MCF 10A (cell line): Measurements from ENCODE around the gene ABCF2. TPM values are rescaled to one million over a fixed set of nuclear protein-coding genes. Genes with fewer than 3 reads are reported as not detected.

Experiments
- BruUV-seq: library from RNA; stranded (reverse); fragments of 400-500 nt; replicated peaks from 2 replicates; lab custom pipeline; 2021; lab: Mats Ljungman, UMichigan
- CTCF ChIA-PET: fragments of 300-600 bp; sonication (Branson Sonifier 250); formaldehyde crosslinking; extraction: SDS; loops from one replicate; lab custom pipeline; 2021; ENCODE audit warnings: antibody characterized with exemption, inconsistent platforms; lab: Yijun Ruan, JAX
- POLR2A ChIA-PET: fragments of 300-600, 350-650 bp; sonication (Branson Sonifier 250); formaldehyde crosslinking; extraction: SDS; loops from one replicate; lab custom pipeline; 2020; ENCODE audit warnings: antibody characterized with exemption, inconsistent platforms; lab: Yijun Ruan, JAX
- DNase-seq: peaks from one replicate; pipeline ENCODE4 v3.0.0-alpha.2; 2018; ENCODE audit not compliant: unreplicated experiment
- H3K27ac Mint-ChIP-seq: one replicate; pipeline ENCODE4 v1.8.0; 2022; ENCODE audit warnings: mild to moderate bottlenecking, low read depth, mixed read lengths; ENCODE audit not compliant: unreplicated experiment
- H3K27me3 Mint-ChIP-seq: one replicate; pipeline ENCODE4 v1.8.0; 2022; ENCODE audit warnings: mixed read lengths; ENCODE audit not compliant: insufficient read depth, unreplicated experiment
- H3K36me3 Mint-ChIP-seq: one replicate; pipeline ENCODE4 v1.8.0; 2022; ENCODE audit warnings: mild to moderate bottlenecking, moderate library complexity, mixed read lengths; ENCODE audit not compliant: insufficient read depth, unreplicated experiment
- H3K4me1 Mint-ChIP-seq: one replicate; pipeline ENCODE4 v1.8.0; 2022; ENCODE audit warnings: mixed read lengths; ENCODE audit not compliant: insufficient read depth, unreplicated experiment
- H3K4me3 Mint-ChIP-seq: one replicate; pipeline ENCODE4 v1.8.0; 2022; ENCODE audit warnings: mild to moderate bottlenecking, moderate library complexity, mixed read lengths; ENCODE audit not compliant: unreplicated experiment
- H3K9me3 Mint-ChIP-seq: one replicate; pipeline ENCODE4 v1.8.0; 2022; ENCODE audit warnings: mixed read lengths; ENCODE audit not compliant: unreplicated experiment
- intact Hi-C: fragments of 100-400 bp; cut with micrococcal nuclease; formaldehyde crosslinking; loops from 2 replicates; pipeline ENCODE4 v1.14.1; 2022
- total RNA-seq: library from RNA; stranded (reverse); gene quantifications from 2 replicates; pipeline ENCODE4 v1.2.3, GENCODE V29; 2022
- TF ChIP-seq, protein P1 (sequence below): fragments of 200-600 bp; IDR thresholded peaks from one replicate; pipeline ENCODE4 v1.8.0; 2022; ENCODE audit warnings: antibody characterized with exemption, mild to moderate bottlenecking; ENCODE audit not compliant: unreplicated experiment

The ABCF2 gene
- total RNA-seq, 1 experiment from 2014 or later: 72.4 TPM

DNA sequence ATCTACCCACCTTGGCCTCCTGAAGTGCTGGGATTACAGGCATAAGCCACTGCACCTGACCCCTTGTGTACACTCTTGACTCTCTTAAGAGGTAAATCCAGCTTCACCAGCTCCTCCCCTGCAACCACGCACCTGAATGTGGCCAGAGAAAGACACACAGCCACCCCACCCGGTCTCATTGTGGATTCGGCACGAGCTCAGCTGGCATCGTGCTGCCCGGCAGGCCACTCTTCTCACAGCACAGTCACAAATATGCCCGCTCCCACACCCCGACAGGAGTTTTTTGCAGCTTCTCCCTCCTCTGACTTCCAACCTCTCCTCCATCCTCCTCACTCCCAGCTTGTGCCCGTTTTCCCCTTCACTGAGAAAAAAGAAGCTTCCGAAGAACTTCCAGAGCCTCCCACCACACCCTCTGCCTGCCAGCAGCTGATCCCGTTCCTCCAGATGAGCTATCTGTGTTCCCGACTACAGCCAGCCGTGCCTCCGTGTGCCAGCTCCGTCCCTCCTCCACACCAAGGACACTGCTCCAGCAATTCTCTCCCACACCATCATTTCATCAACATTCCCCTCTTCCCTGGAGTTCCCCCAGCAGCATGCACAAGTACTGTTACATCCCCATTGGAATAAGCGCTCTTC is 29.5 kb upstream of the ABCF2 start:
- BruUV-seq: no TSS peak
- TF ChIP-seq, protein P1, sequence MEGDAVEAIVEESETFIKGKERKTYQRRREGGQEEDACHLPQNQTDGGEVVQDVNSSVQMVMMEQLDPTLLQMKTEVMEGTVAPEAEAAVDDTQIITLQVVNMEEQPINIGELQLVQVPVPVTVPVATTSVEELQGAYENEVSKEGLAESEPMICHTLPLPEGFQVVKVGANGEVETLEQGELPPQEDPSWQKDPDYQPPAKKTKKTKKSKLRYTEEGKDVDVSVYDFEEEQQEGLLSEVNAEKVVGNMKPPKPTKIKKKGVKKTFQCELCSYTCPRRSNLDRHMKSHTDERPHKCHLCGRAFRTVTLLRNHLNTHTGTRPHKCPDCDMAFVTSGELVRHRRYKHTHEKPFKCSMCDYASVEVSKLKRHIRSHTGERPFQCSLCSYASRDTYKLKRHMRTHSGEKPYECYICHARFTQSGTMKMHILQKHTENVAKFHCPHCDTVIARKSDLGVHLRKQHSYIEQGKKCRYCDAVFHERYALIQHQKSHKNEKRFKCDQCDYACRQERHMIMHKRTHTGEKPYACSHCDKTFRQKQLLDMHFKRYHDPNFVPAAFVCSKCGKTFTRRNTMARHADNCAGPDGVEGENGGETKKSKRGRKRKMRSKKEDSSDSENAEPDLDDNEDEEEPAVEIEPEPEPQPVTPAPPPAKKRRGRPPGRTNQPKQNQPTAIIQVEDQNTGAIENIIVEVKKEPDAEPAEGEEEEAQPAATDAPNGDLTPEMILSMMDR: no peak
- no peaks in the 10 kb centered on the region for H3K36me3 Mint-ChIP-seq
- no peak for DNase-seq
- no peak overlapping the region for H3K27ac Mint-ChIP-seq
- ChIA-PET POLR2A (no interaction called here), CTCF (interaction anchor here (0.6 to 1.2 kb wide), 5 partner anchors 11 to 870 kb away, joined by 3 to 5 read pairs (median 3); no protein-coding TSS in a partner anchor)
- intact Hi-C loops: no loop called here
- peaks cover 10% of the 10 kb centered on the region for H3K4me1 Mint-ChIP-seq
- peaks cover 72% of the 10 kb centered on the region for H3K27me3 Mint-ChIP-seq
- no peak overlapping the region for H3K4me3 Mint-ChIP-seq
- no peaks in the 10 kb centered on the region for H3K9me3 Mint-ChIP-seq

DNA sequence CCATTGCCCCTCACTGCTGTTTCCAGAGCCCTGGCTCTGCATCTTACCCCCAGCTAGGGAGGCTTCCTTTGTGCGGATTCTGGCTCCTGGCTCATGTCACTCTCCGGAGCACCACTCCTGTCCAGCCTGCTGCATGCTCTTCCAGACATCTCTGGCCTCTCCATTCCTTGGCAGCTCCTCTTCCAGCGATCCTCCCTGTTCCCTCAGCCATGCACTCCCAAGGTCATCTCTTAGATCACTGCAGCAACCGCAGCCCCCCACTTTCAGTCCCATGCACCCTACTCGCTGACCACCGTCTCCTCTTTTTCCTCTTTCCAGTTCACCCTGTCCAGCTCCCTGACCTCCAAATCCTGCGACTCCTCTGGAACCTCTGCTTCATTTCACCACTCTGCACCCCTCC is 28.4 kb upstream of the ABCF2 start:
- Mint-ChIP-seq H3K4me3 (no peak overlapping the region), H3K9me3 (no peaks in the 10 kb centered on the region), H3K4me1 (peaks cover 18% of the 10 kb centered on the region), H3K27me3 (peaks cover 61% of the 10 kb centered on the region), H3K27ac (no peak overlapping the region), H3K36me3 (no peaks in the 10 kb centered on the region)
- POLR2A ChIA-PET: interaction anchor here (0.9 kb wide), 1 partner anchor 13 kb away, joined by 3 read pairs; no protein-coding TSS in a partner anchor
- CTCF ChIA-PET: interaction anchor here (0.7 kb wide), 1 partner anchor 113 kb away, joined by 3 read pairs; no protein-coding TSS in a partner anchor
- TF ChIP-seq, protein P1: no peak
- BruUV-seq: no TSS peak
- intact Hi-C loops: no loop called here
- DNase-seq: no peak

DNA sequence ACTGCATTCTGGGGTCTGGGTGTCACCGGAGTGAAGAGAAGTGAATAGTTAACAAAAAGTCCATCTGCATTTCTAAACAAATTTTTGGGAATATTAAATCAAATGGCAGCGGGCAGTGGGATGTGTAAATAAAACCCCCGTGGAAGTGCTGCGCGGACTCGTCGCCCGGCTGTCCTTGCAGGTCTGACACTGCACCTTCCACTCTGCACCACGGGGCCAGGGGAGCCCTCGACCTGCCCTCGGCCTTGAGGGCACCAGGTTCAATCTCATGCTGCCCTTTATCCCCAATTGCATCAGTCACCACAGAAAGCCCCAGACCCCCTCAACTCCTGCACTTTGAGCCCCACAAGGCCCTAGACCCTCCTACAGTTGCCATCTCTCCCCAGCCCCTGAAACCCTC is 27.8 kb upstream of the ABCF2 start:
- peaks cover 55% of the 10 kb centered on the region for H3K27me3 Mint-ChIP-seq
- no peak for DNase-seq
- no peak overlapping the region for H3K27ac Mint-ChIP-seq
- no peaks in the 10 kb centered on the region for H3K36me3 Mint-ChIP-seq
- TF ChIP-seq, protein P1: no peak
- H3K4me1 Mint-ChIP-seq: peaks cover 22% of the 10 kb centered on the region
- intact Hi-C loops: no loop called here
- ChIA-PET CTCF (interaction anchor here (0.5 kb wide), 1 partner anchor 50 kb away, joined by 4 read pairs; no protein-coding TSS in a partner anchor), POLR2A (interaction anchor here (0.9 kb wide), 1 partner anchor 13 kb away, joined by 3 read pairs; no protein-coding TSS in a partner anchor)
- H3K4me3 Mint-ChIP-seq: no peak overlapping the region
- H3K9me3 Mint-ChIP-seq: no peaks in the 10 kb centered on the region
- no TSS peak for BruUV-seq

DNA sequence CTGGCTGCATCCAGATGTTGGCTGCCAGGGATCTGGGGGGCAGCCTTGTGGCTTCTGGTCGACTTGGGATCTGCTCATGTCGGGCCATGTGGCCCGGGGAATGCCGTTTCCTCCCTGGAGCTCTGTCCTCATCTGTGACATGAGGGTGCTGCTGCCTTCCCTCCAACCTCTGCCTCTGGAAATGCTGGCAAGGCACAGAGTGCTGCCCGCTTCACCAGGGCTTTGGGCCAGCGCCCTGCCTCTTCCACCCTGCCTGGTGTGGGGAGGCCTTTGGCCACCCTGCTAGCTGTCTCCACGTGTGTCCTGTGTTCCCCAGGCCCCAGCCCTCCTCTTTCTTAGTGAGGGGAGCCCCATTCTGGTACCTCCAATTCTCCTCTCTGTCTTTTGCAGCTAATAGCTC is 27.3 kb upstream of the ABCF2 start:
- Mint-ChIP-seq H3K27me3 (peaks cover 50% of the 10 kb centered on the region), H3K36me3 (no peaks in the 10 kb centered on the region)

More for the DNA sequence above, 27.3 kb upstream of the ABCF2 start:
- ChIA-PET CTCF (interaction anchor here (0.5 kb wide), 1 partner anchor 51 kb away, joined by 4 read pairs; no protein-coding TSS in a partner anchor), POLR2A (interaction anchor here (0.5 kb wide), 1 partner anchor 1422 kb away, joined by 3 read pairs; no protein-coding TSS in a partner anchor)
- H3K4me1 Mint-ChIP-seq: peaks cover 25% of the 10 kb centered on the region
- intact Hi-C loops: no loop called here
- DNase-seq: no peak
- BruUV-seq: no TSS peak
- no peak overlapping the region for H3K4me3 Mint-ChIP-seq
- TF ChIP-seq, protein P1: no peak
- H3K9me3 Mint-ChIP-seq: no peaks in the 10 kb centered on the region
- H3K27ac Mint-ChIP-seq: no peak overlapping the region
